ENCODE measurements around the gene ELOVL5.

The ELOVL5 gene

GRCh38 chr6:53359843-53360092 lies 11.0 kb upstream of the ELOVL5 start:
- ChIA-PET POLR2A (ENCODE audit: low non-redundant PET) (no interaction called here), CTCF (no interaction called here)
- peak overlapping the region; percentile 87 for H3K27ac ChIP-seq
- TF ChIP-seq, protein P1, sequence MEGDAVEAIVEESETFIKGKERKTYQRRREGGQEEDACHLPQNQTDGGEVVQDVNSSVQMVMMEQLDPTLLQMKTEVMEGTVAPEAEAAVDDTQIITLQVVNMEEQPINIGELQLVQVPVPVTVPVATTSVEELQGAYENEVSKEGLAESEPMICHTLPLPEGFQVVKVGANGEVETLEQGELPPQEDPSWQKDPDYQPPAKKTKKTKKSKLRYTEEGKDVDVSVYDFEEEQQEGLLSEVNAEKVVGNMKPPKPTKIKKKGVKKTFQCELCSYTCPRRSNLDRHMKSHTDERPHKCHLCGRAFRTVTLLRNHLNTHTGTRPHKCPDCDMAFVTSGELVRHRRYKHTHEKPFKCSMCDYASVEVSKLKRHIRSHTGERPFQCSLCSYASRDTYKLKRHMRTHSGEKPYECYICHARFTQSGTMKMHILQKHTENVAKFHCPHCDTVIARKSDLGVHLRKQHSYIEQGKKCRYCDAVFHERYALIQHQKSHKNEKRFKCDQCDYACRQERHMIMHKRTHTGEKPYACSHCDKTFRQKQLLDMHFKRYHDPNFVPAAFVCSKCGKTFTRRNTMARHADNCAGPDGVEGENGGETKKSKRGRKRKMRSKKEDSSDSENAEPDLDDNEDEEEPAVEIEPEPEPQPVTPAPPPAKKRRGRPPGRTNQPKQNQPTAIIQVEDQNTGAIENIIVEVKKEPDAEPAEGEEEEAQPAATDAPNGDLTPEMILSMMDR (conservative IDR thresholded peaks at IDR 0.05; ENCODE audit: low read depth): no peak
- DNase-seq (ENCODE audit: low spot score): no peak

DNA sequence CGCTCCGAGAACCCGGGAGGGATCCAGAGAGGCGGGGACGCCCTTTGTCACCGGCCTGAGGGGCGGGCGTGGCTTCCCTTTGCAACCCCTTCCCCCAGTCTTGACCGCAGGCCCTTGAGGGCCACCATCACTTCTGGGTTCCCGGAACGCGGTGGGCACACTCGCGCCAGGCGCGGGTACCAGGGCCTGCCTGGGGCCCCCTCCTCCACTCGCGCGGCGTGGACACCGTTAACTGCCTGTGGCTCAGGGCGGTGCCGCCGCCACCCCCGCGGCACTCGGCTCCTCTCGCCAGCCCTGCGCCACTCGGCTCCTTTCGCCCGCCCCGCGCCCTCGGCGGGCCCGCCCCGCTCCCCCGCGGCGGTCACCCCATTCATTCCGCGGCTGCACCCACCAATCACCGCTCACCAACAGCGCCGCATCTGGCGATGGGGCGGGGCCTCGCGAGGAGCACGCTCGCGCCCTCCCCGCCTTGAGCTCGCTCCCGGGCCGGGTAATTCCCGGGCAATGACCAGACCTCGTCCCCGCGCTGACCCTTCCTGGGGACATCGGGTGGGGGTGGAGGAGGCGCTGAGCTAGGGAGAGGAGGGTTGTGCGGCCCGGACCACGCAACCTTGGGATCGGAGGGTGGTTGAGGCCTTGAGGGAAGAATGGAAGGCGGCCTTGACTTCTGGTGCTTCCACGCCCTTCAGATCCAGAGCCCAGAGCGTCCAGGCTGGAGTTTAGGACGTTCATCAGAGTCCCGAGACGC lies 10.5 kb upstream of the ELOVL5 start:
- peak overlapping the region; percentile 87 for H3K27ac ChIP-seq
- ChIA-PET POLR2A (ENCODE audit: low non-redundant PET) (no interaction called here), CTCF (no interaction called here)
- DNase-seq (ENCODE audit: low spot score): peak; percentile 95
- TF ChIP-seq, protein P1 (conservative IDR thresholded peaks at IDR 0.05; ENCODE audit: low read depth): no peak

GRCh38 chr6:53358440-53359094 lies 9.8 kb upstream of the ELOVL5 start:
- TF ChIP-seq, protein P1 (conservative IDR thresholded peaks at IDR 0.05; ENCODE audit: low read depth): no peak
- H3K27ac ChIP-seq: peak overlapping the region; percentile 87
- ChIA-PET CTCF (interaction anchor here (0.6 kb wide), 1 partner anchor 528 kb away, joined by 3 read pairs; no protein-coding TSS in a partner anchor), POLR2A (ENCODE audit: low non-redundant PET) (no interaction called here)
- DNase-seq (ENCODE audit: low spot score): no peak

DNA sequence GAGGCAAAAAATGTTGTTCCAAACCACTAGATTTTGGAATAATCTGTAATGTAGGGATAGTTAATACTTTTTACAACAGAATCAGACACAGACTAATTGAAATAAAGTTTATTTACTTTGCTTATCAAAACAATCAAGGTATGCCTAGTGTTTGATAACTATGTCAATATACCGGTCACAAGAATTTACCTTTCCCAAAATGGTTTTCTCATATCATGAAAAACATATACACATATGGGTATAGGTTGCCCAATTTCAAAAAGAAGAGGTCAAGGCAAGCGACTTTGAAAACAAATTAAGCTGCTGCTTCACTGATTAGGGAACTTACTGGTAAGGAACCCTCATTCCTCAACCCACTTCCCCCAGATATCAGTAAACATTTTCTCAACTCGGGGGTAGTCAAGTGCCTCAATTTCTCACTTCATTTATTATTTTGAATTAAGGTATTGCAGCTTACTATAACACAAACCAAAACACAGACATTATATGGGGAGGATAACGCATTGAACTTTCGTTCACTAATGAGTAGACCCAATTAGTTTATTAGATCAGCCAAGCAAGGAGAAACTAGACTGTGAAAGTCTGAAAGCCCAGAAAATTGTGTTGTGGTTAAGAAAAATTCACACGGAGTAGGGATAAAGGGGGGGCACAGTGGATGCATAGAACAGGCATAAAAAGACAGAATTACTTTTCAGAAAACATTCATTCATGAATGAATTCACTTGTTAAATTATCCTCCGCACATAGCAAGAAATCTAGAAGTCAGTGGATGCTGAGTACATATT lies 9.0 kb upstream of the ELOVL5 start:
- ChIA-PET POLR2A (ENCODE audit: low non-redundant PET) (no interaction called here), CTCF (interaction anchor here (0.6 kb wide), 1 partner anchor 528 kb away, joined by 3 read pairs; no protein-coding TSS in a partner anchor)
- TF ChIP-seq, protein P1 (conservative IDR thresholded peaks at IDR 0.05; ENCODE audit: low read depth): no peak
- no peak overlapping the region for H3K27ac ChIP-seq
- DNase-seq (ENCODE audit: low spot score): no peak

DNA sequence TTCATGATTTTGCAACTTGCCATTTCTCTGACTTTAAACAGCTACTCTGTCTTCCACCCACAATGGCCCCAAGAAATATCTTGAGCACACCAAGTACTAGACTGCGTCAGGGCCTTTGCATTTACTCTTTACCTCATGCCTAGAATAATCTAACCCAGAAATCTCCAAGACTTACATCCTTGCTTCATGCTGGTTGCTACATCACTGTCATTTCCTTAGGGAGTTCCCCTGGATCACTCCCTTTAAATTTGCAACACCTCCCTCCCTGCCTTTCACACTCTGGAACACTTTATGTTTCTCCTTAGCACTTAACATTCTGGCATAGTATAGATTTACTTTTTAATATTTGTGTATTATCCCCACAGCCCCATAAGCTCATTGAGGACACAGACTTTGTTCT lies 4.9 kb upstream of the ELOVL5 start:
- H3K27ac ChIP-seq: no peak overlapping the region
- DNase-seq (ENCODE audit: low spot score): no peak
- TF ChIP-seq, protein P1 (conservative IDR thresholded peaks at IDR 0.05; ENCODE audit: low read depth): no peak
- CTCF ChIA-PET: no interaction called here
- POLR2A ChIA-PET (ENCODE audit: low non-redundant PET): no interaction called here

DNA sequence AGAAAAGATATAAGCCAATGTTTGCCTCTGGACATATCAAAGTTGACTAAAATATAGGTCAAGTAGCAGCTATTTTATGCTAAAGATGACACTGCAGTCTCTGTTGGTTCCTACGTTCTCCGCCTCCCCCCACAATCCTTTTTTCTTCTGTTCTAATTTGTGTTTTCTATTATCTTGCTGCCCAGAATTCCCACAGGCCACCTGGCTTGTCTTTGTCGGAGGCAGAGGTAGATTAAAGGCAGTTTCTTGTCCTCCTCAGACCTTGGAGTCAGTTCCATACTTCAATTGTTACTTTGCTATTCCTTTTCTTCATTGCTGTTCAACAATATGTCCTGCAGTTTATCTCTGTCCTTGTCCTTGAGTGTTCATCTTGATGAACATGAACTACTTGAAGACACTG lies 3.6 kb upstream of the ELOVL5 start:
- TF ChIP-seq, protein P1 (conservative IDR thresholded peaks at IDR 0.05; ENCODE audit: low read depth): no peak
- ChIA-PET CTCF (no interaction called here), POLR2A (ENCODE audit: low non-redundant PET) (no interaction called here)
- DNase-seq (ENCODE audit: low spot score): no peak
- no peak overlapping the region for H3K27ac ChIP-seq

All from RWPE1 (cell line).